Endothelial cell of umbilical vein (primary cell): ENCODE data around the gene RXFP3.

Source experiments
- CTCF ChIP-seq, 2 donors: IDR thresholded peaks; 1 replicate in 1 of 2; 2 replicates in 1 of 2; pipeline ENCODE4 v1.5.1; 2011; ENCODE audit warnings: low read length in 2 of 2, mild to moderate bottlenecking in 2 of 2, moderate library complexity in 2 of 2, control low read depth in 1 of 2, inconsistent platforms in 1 of 2, low read depth in 1 of 2; ENCODE audit not compliant: insufficient read depth in 1 of 2; ENCODE audit errors: extremely low read depth in 1 of 2
- EZH2 ChIP-seq: IDR thresholded peaks from 2 replicates; pipeline ENCODE4 v1.6.1; 2012; ENCODE audit warnings: borderline replicate concordance, low read depth, mild to moderate bottlenecking, moderate library complexity, low read length, inconsistent platforms; ENCODE audit not compliant: severe bottlenecking
- FOS ChIP-seq: IDR thresholded peaks from 2 replicates; pipeline ENCODE4 v1.6.1; 2011; ENCODE audit warnings: mild to moderate bottlenecking, low read length, moderate library complexity, borderline replicate concordance; ENCODE audit not compliant: insufficient read depth
- JUN ChIP-seq: IDR thresholded peaks from 2 replicates; pipeline ENCODE4 v1.6.1; 2011; ENCODE audit warnings: borderline replicate concordance, low read depth; ENCODE audit not compliant: insufficient read length, insufficient read depth
- MAX ChIP-seq: IDR thresholded peaks from 2 replicates; pipeline ENCODE4 v1.6.1; 2011; ENCODE audit not compliant: insufficient read depth, insufficient read length
- MYC ChIP-seq: IDR thresholded peaks from one replicate; pipeline ENCODE4 v1.6.1; 2011; ENCODE audit warnings: mild to moderate bottlenecking, low read depth, low read length
- POLR2A ChIP-seq: IDR thresholded peaks from 2 replicates; pipeline ENCODE4 v1.6.1; 2012; ENCODE audit warnings: low read depth, mild to moderate bottlenecking, control low read depth, low read length
- POLR2AphosphoS5 ChIP-seq: IDR thresholded peaks from 2 replicates; pipeline ENCODE4 v1.6.1; 2012; ENCODE audit warnings: low read depth, mild to moderate bottlenecking, control low read depth, low read length, moderate library complexity; ENCODE audit not compliant: insufficient read depth

GRCh38 chr5:33934176-33934575, 2.0 kb upstream of the RXFP3 start:
- TF ChIP-seq POLR2AphosphoS5: no peak
- TF ChIP-seq CTCF (IDR thresholded peaks at IDR 0.05; ENCODE audit: extremely low read depth in 1 of 2, insufficient read depth in 1 of 2, low read depth in 1 of 2, low read length in 2 of 2): no peak
- no peak for TF ChIP-seq EZH2
- TF ChIP-seq POLR2A: no peak
- no peak for TF ChIP-seq MAX
- peak; percentile 29 for TF ChIP-seq FOS
- TF ChIP-seq JUN: no peak
- no peak for TF ChIP-seq MYC
